DND-41 (cell line): Measurements from ENCODE around the gene ITGA2B.

Experiments
- EZH2 ChIP-seq: IDR thresholded peaks from 3 replicates; pipeline ENCODE4 v1.6.1; 2012; ENCODE audit warnings: borderline replicate concordance, low read depth, mild to moderate bottlenecking, moderate library complexity, low read length, inconsistent platforms; ENCODE audit not compliant: severe bottlenecking
- TF ChIP-seq, protein P1 (sequence below): IDR thresholded peaks from 2 replicates; pipeline ENCODE4 v1.5.1; 2012; ENCODE audit warnings: borderline replicate concordance, low read length, moderate library complexity, mild to moderate bottlenecking; ENCODE audit not compliant: poor library complexity, severe bottlenecking; ENCODE audit errors: extremely low read depth

DNA sequence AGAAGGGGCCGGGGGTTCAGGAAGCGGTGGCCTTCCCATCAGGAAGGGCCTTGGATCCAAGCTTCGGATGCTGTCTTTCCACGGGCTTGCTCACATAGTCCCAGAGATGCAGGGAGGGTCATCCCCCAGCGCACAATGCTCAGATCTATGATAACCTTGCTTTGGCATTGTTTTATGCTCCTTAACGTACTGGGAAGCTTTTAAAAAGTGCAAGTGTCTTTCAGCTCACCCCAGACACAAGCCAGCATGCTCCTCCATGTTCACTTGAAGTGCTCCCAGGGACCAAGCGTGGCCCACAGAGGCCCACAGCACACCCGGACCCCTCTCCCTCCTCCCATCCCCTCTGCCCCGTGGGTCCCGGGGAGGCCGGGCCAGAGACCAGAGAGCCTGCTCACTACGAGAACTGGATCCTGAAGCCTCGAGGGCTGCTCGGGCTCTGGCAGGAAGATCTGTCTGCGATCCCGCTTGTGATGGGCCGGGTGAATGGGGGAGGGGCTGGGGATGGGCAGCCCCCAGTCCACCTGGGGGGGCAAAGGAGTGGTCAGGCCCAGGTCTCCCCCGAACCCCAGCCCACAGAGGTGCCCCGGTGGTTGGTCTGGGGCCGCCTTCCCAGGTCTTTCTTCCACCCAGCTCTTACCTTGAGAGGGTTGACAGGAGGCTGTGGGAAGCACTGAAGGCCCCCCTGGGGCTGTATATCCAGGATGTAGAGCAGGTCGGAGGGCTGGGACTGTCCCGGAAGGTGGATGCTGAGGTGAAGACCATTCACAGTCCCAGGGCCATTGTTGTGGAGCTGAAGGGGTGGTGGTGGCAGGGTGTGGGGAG lies 14.0 kb downstream of the ITGA2B start:
- TF ChIP-seq, protein P1, sequence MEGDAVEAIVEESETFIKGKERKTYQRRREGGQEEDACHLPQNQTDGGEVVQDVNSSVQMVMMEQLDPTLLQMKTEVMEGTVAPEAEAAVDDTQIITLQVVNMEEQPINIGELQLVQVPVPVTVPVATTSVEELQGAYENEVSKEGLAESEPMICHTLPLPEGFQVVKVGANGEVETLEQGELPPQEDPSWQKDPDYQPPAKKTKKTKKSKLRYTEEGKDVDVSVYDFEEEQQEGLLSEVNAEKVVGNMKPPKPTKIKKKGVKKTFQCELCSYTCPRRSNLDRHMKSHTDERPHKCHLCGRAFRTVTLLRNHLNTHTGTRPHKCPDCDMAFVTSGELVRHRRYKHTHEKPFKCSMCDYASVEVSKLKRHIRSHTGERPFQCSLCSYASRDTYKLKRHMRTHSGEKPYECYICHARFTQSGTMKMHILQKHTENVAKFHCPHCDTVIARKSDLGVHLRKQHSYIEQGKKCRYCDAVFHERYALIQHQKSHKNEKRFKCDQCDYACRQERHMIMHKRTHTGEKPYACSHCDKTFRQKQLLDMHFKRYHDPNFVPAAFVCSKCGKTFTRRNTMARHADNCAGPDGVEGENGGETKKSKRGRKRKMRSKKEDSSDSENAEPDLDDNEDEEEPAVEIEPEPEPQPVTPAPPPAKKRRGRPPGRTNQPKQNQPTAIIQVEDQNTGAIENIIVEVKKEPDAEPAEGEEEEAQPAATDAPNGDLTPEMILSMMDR = no peak
- TF ChIP-seq EZH2 = no peak
